SJSA1 (cell line): Measurements from ENCODE around the gene FAM89A. TPM values are rescaled to one million over a fixed set of nuclear protein-coding genes. Genes with fewer than 3 reads are reported as not detected.

Source experiments
- DNase-seq, 2 experiments: peaks; one replicate each; pipeline ENCODE4 v3.0.0-alpha.2; 2015 to 2020; ENCODE audit warnings: low spot score in 2 of 2, low read depth in 1 of 2
- H3K27ac ChIP-seq: fragments of 250-450 bp; sonication (Bioruptor Pico); 2 replicates; pipeline ENCODE4 v1.5.1; 2020; ENCODE audit warnings: mild to moderate bottlenecking, moderate library complexity
- H3K27me3 ChIP-seq: fragments of 250-450 bp; sonication (Bioruptor Pico); replicated peaks from 2 replicates; pipeline ENCODE4 v1.5.1; 2020; ENCODE audit warnings: mild to moderate bottlenecking, moderate library complexity
- H3K36me3 ChIP-seq: fragments of 250-450 bp; sonication (Bioruptor Pico); 2 replicates; pipeline ENCODE4 v1.5.1; 2020; ENCODE audit warnings: mild to moderate bottlenecking
- H3K4me1 ChIP-seq: fragments of 250-450 bp; sonication (Bioruptor Pico); replicated peaks from 2 replicates; pipeline ENCODE4 v1.6.1; 2021; ENCODE audit warnings: mild to moderate bottlenecking
- H3K4me3 ChIP-seq: fragments of 250-450 bp; sonication (Bioruptor Pico); 2 replicates; pipeline ENCODE4 v1.5.1; 2020; ENCODE audit warnings: mild to moderate bottlenecking
- H3K9me3 ChIP-seq: fragments of 250-450 bp; sonication (Bioruptor Pico); replicated peaks from 2 replicates; pipeline ENCODE4 v1.5.1; 2020; ENCODE audit warnings: mild to moderate bottlenecking
- total RNA-seq: library from RNA; depleted of rRNA; stranded (reverse); fragments of >200 nt; shearing (Covaris generic); gene quantifications from 2 replicates; pipeline ENCODE4 v1.2.3, GENCODE V29; 2014; rRNA removed

FAM89A gene
- total RNA-seq, 1 experiment from 2014 or later = 39.5 TPM

DNA sequence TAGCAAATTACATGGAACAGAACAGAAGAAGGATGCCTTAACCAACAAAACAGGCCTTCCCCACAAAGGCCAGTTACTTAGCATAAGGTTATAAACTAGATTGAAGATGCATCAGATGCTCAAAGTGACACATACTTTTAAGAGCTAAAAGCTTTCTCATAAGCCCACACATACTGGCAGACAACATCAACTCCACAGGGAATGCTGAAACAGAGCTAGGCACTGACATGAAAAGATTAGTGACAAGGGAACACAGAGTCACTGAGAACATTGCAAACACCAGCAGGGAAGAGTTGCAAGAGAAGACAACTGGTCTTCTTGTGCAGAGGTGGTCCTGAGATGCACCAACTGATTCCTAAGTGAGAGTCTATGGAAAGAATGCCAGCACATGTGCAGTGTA, 68.3 kb downstream of the FAM89A start:
- H3K4me1 ChIP-seq = no peaks in the 10 kb centered on the region
- no peak overlapping the region for H3K4me3 ChIP-seq
- no peaks in the 10 kb centered on the region for H3K36me3 ChIP-seq
- H3K9me3 ChIP-seq = no peaks in the 10 kb centered on the region
- H3K27ac ChIP-seq = no peak overlapping the region
- DNase-seq = no peak
- H3K27me3 ChIP-seq = no peaks in the 10 kb centered on the region

DNA sequence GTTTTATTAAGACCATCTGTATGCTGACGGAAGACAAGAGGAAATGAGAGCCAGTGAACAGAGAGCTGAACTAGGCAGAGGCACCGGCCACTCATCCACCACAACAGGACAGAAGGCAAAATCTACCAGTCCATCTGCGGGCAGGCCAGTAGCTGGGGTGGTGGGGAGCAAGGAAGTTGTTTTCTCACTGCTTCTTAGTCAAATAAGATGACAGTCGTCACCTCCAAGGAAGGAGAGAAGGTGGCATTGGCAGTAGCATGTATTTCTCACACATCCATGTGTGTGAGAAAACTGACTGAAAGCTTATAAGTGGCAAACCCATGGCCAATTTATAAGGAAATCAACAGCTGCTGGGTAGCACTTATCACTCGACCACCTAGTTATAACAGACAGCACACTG, 69.6 kb downstream of the FAM89A start:
- Histone ChIP-seq H3K4me3 (no peak overlapping the region), H3K27me3 (no peaks in the 10 kb centered on the region), H3K9me3 (no peaks in the 10 kb centered on the region), H3K4me1 (no peaks in the 10 kb centered on the region), H3K27ac (no peak overlapping the region), H3K36me3 (no peaks in the 10 kb centered on the region)
- no peak for DNase-seq

Other genes starting within 250 kb of the FAM89A start
- gene C1orf198, start 171.7 kb downstream of the FAM89A start, total RNA-seq = 94.1 and 156 TPM in 2 replicates
- 8.5 and 9.9 TPM in 2 replicates for gene TTC13, start 61.4 kb downstream of the FAM89A start, total RNA-seq
- 23.6 and 33.1 TPM in 2 replicates for gene ARV1, start 61.2 kb downstream of the FAM89A start, total RNA-seq
- gene TRIM67, start 121.8 kb upstream of the FAM89A start, total RNA-seq = 0.47 and 0.61 TPM in 2 replicates
- gene GNPAT, start 201.0 kb upstream of the FAM89A start, total RNA-seq = 71.9 and 80.1 TPM in 2 replicates